Prostate gland (tissue), 2 donors: ENCODE results near the gene CPT2. TPM values are rescaled to one million over a fixed set of nuclear protein-coding genes. Genes with fewer than 3 reads are reported as not detected.

ENCODE experiments used
- DNase-seq: peaks from one replicate; pipeline ENCODE4 v3.0.0-alpha.2; 2019; ENCODE audit warnings: low spot score
- H3K27ac ChIP-seq, 2 donors: fragments of 200-600 bp; sonication (generic); 2 replicates each; pipeline ENCODE4 v1.5.1; 2017 to 2019
- H3K27me3 ChIP-seq: fragments of 200-600 bp; sonication (generic); replicated peaks from 2 replicates; pipeline ENCODE4 v1.5.1; 2019; ENCODE audit not compliant: insufficient read depth
- H3K36me3 ChIP-seq, 2 donors: fragments of 200-600 bp; sonication (generic); 1 replicate in 1 of 2; 2 replicates in 1 of 2; pipeline versions ENCODE4 v1.5.1 to v1.8.1; 2017 to 2019
- H3K4me1 ChIP-seq: fragments of 200-600 bp; sonication (generic); replicated peaks from 2 replicates; pipeline ENCODE4 v1.5.1; 2019
- H3K4me3 ChIP-seq, 2 donors: fragments of 200-600 bp; sonication (generic); 2 replicates each; pipeline ENCODE4 v1.5.1; 2017 to 2019
- H3K9me3 ChIP-seq: fragments of 200-600 bp; sonication (generic); 2 replicates; pipeline ENCODE4 v1.5.1; 2017
- POLR2A ChIP-seq: fragments of 450-650 bp; IDR thresholded peaks from one replicate; pipeline ENCODE4 v1.6.1; 2016; ENCODE audit warnings: antibody characterized with exemption, mild to moderate bottlenecking
- POLR2AphosphoS5 ChIP-seq: sonication (generic); formaldehyde crosslinking; IDR thresholded peaks from one replicate; pipeline ENCODE4 v1.6.1; 2017; ENCODE audit warnings: antibody characterized with exemption
- WGBS: methylation state at CpG from one replicate; pipeline ENCODE4 v1.1.5; 2018; 5-methylcytosine and 5-hydroxymethylcytosine counted together
- intact Hi-C: fragments of 100-400 bp; cut with DNase I; formaldehyde crosslinking; loops from one replicate; pipeline ENCODE4 v1.14.2; 2022
- total RNA-seq, 2 donors: library from RNA; depleted of rRNA; stranded (reverse); fragments of >200 nt; gene quantifications; one replicate each; pipeline ENCODE4 v1.1.0, GENCODE V29; 2016
- TF ChIP-seq, protein P1 (sequence below), 4 experiments: fragments of 200-600 bp in 2 of 4; fragments of 450-650 bp in 2 of 4; sonication (generic) in 2 of 4; IDR thresholded peaks; 1 replicate in 3 of 4; 2 replicates in 1 of 4; pipeline ENCODE4 v1.5.1; 2016 to 2019; ENCODE audit warnings: antibody characterized with exemption in 4 of 4, mild to moderate bottlenecking in 2 of 4, moderate library complexity in 2 of 4

The CPT2 gene
- total RNA-seq, 2 donors from 2014 or later: 30.6 to 48.1 TPM

GRCh38 chr1:53160924-53161378 is 35.7 kb upstream of the CPT2 start:
- no peak for DNase-seq
- WGBS: 86% methylated on average over 2 of the region's 2 CpGs
- Histone ChIP-seq H3K4me1 (no peaks in the 10 kb centered on the region), H3K27ac (no peak overlapping the region), H3K36me3 (no peaks in the 10 kb centered on the region), H3K4me3 (no peak overlapping the region), H3K9me3 (no peaks in the 10 kb centered on the region), H3K27me3 (no peaks in the 10 kb centered on the region)
- TF ChIP-seq, protein P1, sequence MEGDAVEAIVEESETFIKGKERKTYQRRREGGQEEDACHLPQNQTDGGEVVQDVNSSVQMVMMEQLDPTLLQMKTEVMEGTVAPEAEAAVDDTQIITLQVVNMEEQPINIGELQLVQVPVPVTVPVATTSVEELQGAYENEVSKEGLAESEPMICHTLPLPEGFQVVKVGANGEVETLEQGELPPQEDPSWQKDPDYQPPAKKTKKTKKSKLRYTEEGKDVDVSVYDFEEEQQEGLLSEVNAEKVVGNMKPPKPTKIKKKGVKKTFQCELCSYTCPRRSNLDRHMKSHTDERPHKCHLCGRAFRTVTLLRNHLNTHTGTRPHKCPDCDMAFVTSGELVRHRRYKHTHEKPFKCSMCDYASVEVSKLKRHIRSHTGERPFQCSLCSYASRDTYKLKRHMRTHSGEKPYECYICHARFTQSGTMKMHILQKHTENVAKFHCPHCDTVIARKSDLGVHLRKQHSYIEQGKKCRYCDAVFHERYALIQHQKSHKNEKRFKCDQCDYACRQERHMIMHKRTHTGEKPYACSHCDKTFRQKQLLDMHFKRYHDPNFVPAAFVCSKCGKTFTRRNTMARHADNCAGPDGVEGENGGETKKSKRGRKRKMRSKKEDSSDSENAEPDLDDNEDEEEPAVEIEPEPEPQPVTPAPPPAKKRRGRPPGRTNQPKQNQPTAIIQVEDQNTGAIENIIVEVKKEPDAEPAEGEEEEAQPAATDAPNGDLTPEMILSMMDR (IDR thresholded peaks at IDR 0.05): no peak
- TF ChIP-seq POLR2A (no peak), POLR2AphosphoS5 (no peak)
- intact Hi-C loops: no loop called here

- H3K27me3 ChIP-seq: no peaks in the 10 kb centered on the region
- DNase-seq: no peak
- 74% methylated on average over 5 of the region's 5 CpGs for WGBS
- H3K36me3 ChIP-seq: no peaks in the 10 kb centered on the region
- H3K9me3 ChIP-seq: no peaks in the 10 kb centered on the region
- intact Hi-C loops: no loop called here
- no peak overlapping the region for H3K4me3 ChIP-seq
- H3K27ac ChIP-seq: no peak overlapping the region
- TF ChIP-seq, protein P1 (IDR thresholded peaks at IDR 0.05): no peak
- TF ChIP-seq POLR2A (no peak), POLR2AphosphoS5 (no peak)
- no peaks in the 10 kb centered on the region for H3K4me1 ChIP-seq
Measured at GRCh38 chr1:53162621-53163020, 34.0 kb upstream of the CPT2 start.

GRCh38 chr1:53163291-53163768 is 33.3 kb upstream of the CPT2 start:
- intact Hi-C loops: no loop called here
- H3K9me3 ChIP-seq: no peaks in the 10 kb centered on the region
- H3K36me3 ChIP-seq: no peaks in the 10 kb centered on the region
- 81% methylated on average over 10 of the region's 10 CpGs for WGBS
- no peak overlapping the region for H3K27ac ChIP-seq
- H3K27me3 ChIP-seq: no peaks in the 10 kb centered on the region
- TF ChIP-seq POLR2AphosphoS5 (no peak), POLR2A (no peak)
- TF ChIP-seq, protein P1 (IDR thresholded peaks at IDR 0.05): no peak
- no peaks in the 10 kb centered on the region for H3K4me1 ChIP-seq
- no peak for DNase-seq
- H3K4me3 ChIP-seq: no peak overlapping the region

DNA sequence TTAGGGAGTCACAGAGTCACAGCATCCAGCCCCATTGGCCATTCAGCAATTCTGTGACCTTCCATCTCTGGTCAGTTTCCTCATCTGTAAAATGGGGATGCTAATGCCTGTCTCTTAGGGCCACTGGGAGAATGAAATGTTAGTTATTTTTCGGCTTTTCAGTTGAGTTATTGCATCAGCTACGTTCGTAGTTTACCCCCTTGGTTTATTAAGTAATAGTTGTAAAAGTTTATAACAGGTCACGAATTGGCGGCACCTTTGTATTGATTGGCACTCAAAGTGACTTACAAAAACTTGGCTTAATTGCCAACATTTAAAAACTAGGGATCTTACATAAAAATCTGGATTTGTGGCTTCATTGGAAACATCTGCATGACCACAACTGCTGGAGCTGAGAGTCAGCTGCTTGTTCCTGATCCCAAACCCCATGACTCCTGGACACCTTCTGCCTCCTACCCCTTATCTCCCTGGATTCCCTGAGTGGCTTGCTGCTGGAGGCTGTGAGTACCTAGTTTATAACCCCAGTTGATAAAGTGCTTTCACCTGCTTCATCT is 31.1 kb upstream of the CPT2 start:
- Histone ChIP-seq H3K27ac (no peak overlapping the region), H3K4me3 (no peak overlapping the region), H3K4me1 (no peaks in the 10 kb centered on the region), H3K27me3 (no peaks in the 10 kb centered on the region), H3K36me3 (no peaks in the 10 kb centered on the region), H3K9me3 (no peaks in the 10 kb centered on the region)
- TF ChIP-seq, protein P1 (IDR thresholded peaks at IDR 0.05): no peak
- TF ChIP-seq POLR2AphosphoS5: no peak
- TF ChIP-seq POLR2A: no peak
- no peak for DNase-seq
- intact Hi-C loops: no loop called here
- 82% methylated on average over 5 of the region's 5 CpGs for WGBS

DNA sequence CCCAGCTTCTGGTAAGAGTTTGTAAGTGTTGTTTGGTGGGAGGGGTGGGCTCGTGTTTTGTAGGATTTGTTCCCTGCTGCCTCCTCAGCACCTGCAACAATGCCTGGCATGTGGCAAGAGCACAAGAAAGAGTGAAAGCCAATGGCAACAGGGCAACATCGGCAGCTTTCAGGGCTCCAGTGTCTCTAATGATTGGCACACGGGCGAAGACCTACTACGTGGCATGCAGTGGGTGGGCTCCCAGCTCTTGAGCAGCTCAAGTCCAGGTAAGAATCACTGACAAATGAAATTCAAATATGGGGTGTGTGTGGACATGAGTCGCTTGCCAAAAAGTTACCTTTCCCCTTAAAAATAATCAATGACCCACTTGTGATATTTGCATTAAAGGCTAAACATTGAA is 30.3 kb upstream of the CPT2 start:
- 81% methylated on average over 6 of the region's 6 CpGs for WGBS
- no peaks in the 10 kb centered on the region for H3K27me3 ChIP-seq

More for the DNA sequence above, 30.3 kb upstream of the CPT2 start:
- Histone ChIP-seq H3K36me3 (no peaks in the 10 kb centered on the region), H3K4me3 (no peak overlapping the region), H3K9me3 (no peaks in the 10 kb centered on the region), H3K4me1 (no peaks in the 10 kb centered on the region), H3K27ac (no peak overlapping the region)
- intact Hi-C loops: no loop called here
- no peak for TF ChIP-seq POLR2A
- TF ChIP-seq, protein P1 (IDR thresholded peaks at IDR 0.05): no peak
- no peak for TF ChIP-seq POLR2AphosphoS5
- no peak for DNase-seq
